Caki2 (cell line): ENCODE results near the gene ISCU. TPM values are rescaled to one million over a fixed set of nuclear protein-coding genes. Genes with fewer than 3 reads are reported as not detected.
"Not testable (repeated sequence)": the region's sequence is repeated elsewhere in the genome, so short reads cannot be mapped to it uniquely, and the experiment has no call there.

Experiments
- DNase-seq: peaks from one replicate; pipeline ENCODE4 v3.0.0-alpha.2; 2015; ENCODE audit warnings: low read depth
- in situ Hi-C: cut with HindIII; loops from 2 replicates; pipeline ENCODE4 v1.10.0; 2016; ENCODE audit warnings: low sequenced_read_pairs, low pct_unique_long_range_greater_than_20kb, mixed read lengths
- total RNA-seq: library from RNA; depleted of rRNA; stranded (reverse); fragments of >200 nt; shearing (Covaris generic); gene quantifications from 2 replicates; pipeline ENCODE4 v1.2.3, GENCODE V29; 2014; ENCODE audit warnings: low replicate concordance

ISCU gene
- total RNA-seq, 1 experiment from 2014 or later = 84.4 TPM

DNA sequence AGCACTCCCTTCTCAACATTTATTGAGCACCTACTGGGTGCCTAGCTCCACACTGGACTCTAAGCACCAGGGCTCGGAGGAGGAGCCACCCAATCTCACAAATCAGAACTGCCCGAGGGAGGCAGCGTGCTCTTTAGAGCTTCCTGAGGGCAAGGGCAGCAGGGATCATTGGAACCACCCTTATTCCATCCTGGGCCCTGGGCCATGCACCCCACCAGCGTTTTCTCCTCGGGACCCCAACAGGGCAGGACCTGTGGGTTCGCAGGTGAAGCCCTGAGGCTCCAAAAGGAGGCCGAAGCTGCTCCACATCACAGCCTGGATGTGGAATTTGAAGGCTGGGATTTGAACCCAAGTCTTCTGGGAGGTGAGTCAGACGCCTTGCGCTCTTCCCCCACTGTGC is 20.1 kb downstream of the ISCU start:
- in situ Hi-C loops = no loop called here
- DNase-seq = no peak

DNA sequence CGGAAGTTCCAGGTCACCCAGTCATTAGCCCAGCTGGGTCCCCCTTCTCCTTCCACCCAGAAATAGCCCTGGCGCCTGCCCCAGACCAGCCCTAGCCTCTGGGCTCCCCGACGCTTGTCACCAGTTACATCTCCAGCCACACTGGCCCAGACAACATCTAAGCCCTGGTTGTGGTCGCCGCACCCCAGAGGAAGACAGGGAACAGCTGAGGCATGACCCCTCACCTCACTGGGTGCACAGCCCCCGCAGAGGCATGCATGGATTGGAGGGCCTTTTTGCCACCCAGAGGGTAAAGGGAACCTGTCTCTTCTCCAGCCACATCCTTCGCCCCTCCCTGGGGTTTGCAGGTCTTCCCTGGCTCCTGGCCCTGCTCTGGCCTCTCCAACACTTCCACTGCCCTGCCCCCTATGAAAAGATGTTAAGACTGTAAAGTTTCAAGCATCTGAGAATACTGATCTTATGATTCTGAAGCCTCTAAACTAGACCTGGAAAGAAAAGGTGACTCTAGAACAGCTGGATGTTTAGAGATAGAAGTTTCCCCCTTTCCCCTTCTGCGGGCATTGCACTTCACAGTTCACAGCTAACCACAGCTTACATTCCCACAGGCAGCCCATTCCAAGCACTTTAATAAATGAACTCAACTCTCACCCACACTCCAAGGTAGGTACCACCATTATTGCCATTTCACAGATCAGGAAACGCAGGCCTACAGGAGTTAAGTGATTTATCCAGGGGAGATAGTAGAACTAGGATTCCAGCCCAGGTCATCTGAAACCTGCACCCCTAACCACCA is 20.8 kb downstream of the ISCU start:
- DNase-seq = no peak
- in situ Hi-C loops = no loop called here

DNA sequence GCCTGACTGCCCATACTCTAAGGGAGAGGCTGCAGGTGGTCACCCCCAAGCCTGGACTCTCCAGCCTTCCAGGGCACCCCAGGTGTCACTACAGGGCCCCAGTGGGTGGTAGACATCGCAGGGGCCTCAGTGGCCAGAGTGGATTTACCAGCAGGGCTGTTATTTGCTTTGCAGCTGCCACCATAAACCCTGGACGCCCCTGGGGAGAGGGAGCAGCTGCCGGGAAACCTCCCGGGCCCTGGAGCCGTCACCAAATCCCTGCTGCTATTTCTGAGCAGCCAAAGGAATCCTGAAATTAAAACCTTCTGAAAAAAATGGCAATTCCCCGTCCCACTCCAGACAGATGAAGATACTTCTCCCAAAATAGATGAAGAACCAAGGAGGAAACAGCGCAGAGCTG is 21.6 kb downstream of the ISCU start:
- no peak for DNase-seq
- in situ Hi-C loops = no loop called here

DNA sequence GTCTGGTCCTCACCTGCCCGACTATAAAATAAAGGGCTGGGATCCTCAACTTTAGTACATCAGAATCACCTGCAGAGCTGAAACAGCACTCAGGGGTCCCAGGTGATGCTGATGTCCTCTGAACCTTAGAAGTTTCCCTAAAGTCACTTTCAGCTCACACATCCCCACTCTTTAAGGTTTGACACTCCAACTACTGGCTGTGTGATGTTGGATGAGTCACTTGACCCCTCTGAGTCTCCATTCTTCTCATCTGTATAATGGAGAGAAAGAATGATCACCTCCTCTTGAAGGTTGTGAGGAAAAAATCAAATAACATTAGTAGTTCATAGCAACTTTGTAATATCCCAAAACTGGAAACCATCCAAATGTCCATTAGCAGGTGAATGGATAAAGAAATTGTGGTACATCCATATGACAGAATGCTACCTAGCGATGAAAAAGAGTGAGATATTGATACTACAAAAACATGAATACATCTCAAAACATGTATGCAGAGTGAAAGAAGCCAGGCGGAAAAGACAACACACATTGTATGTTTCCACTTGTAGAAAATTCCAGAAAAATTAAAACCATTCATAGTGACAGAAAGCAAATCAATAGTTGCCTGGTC is 22.2 kb downstream of the ISCU start:
- DNase-seq = no peak
- in situ Hi-C loops = no loop called here

DNA sequence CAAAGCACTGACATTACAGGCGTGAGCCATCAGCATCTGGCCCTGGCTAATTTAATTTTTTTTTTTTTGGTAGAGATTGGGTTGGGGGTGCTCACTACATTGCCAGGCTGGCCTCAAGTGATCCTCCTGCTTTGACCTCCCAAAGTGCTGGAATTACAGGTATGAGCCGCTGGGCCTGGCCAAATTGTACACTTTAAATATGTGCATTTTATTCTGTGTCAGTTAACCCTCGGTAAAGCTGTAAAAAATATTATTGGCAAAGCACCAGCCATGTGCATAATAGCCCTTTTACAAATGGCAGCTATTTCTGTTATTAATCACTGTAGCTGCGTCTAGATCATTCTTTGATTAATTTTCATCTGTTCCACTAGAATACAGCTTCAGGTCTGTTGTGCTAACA is 23.5 kb downstream of the ISCU start:
- in situ Hi-C loops = no loop called here

DNA sequence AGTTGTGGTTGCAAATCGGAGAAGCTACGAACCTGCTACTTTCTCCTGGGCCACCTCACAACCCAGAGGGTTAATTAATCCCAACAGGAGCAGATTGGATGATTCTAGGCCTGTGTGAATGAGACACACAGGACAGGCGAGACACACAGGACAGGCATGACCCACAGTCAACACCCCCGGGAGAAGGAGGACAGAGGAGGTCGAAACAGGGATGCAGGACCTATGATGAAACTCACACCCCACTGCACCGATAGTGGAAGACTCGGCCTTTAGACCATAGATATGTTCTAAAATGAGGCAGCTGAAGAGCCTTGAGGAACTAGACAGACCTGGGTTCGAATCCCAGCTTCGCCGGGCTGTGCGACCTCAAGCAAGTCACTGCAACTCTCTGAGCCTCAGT is 23.9 kb downstream of the ISCU start:
- in situ Hi-C loops = no loop called here
- DNase-seq = no peak

More for the DNA sequence above, 23.5 kb downstream of the ISCU start:
- DNase-seq = no peak

DNA sequence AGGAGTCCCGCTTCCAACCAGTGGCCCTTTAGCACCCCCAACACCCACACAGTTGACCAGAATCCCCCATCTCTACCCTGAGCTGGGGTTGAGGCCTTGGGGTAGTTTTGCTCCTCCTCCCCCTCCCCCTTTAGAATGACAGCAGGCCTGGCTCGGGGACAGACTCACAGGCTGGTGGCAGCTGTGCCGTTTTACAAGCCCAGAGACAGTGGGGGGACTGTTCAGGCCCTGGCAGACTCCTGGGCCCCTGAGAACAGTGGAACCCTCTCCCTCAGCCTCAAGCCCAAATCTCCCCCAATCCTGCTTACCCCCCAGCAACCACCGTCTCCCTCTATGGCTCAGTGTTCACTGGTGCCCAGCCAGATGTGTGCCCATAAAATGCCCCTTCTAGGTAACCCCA is 25.4 kb downstream of the ISCU start:
- no peak for DNase-seq
- in situ Hi-C loops = no loop called here

DNA sequence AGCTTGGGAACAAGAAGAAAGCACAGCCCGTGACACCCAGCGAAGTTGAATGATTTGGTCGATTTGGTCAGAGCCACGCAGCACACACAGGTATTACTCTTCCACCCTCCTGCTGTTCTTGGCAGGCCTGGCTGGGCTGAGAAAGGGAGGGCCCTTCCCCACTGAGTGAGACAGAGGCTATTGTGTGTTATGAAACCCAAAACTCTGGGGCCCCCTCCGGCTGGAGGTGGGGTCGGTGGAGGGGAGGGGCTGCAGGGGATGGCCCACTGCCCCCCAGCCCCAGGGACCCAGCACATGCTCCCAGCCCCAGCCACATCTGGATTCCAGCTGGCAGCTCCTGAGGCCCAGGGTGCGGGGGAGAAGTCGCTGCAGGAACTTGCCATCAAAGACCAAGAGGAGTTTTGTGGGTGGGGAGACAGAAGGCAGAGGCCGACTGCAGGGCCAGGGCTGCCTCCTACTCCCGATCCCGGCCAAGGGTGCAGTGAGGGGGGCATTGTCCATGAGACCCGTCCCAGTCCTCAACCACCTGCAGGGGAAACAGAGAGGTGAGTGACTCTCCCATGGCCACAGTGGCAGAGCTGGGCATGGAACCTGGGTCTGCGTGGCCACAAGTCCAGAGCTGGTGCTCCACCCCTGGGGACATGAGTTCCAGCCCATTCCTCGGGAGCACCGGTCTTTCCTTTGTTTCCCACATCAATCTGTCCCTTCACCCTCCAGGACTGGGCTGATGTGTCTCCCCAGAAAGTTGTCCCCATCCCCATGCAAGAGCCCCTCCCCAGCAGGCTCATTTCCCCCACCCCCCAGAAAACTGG is 26.8 kb downstream of the ISCU start:
- in situ Hi-C loops = no loop called here
- DNase-seq = no peak

DNA sequence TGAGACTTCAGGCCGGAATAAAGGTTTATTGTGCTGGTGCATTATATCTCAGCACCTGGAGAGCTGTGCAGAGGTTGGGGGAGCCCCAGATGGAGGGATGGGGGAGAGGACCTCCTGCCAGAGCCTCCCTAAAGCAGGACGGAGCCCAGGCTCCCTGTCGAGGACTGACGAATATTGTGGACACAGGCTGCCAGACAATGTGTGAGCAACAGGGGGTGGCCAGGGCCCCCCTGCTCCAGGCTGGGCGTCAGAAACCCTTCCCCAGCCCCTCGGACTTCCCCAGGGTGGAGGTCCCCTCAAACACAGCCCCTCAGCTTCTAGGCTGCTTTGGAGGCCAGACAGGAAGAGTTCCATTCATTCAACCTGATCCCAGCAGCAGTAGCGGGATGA is 27.4 kb downstream of the ISCU start:
- DNase-seq = no peak
- in situ Hi-C loops = no loop called here

DNA sequence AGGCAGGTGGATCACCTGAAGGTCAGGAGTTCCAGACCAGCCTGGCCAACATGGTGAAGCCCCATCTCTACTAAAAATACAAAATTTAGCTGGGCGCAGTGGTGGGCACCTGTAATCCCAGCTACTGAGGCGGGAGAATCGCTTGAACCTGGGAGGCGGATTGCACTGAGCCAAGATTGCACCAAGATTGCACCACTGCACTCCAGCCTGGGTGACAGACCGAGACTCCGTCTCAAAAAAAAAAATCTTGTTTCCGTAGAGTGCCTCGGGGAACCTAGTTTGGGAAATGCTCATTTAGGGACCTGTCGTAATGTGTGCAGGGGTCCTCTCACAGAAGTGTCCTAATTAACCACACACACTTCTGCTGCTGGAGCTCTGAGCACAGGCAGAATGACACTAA is 28.1 kb downstream of the ISCU start:
- DNase-seq, in situ Hi-C loops: not testable (repeated sequence)

DNA sequence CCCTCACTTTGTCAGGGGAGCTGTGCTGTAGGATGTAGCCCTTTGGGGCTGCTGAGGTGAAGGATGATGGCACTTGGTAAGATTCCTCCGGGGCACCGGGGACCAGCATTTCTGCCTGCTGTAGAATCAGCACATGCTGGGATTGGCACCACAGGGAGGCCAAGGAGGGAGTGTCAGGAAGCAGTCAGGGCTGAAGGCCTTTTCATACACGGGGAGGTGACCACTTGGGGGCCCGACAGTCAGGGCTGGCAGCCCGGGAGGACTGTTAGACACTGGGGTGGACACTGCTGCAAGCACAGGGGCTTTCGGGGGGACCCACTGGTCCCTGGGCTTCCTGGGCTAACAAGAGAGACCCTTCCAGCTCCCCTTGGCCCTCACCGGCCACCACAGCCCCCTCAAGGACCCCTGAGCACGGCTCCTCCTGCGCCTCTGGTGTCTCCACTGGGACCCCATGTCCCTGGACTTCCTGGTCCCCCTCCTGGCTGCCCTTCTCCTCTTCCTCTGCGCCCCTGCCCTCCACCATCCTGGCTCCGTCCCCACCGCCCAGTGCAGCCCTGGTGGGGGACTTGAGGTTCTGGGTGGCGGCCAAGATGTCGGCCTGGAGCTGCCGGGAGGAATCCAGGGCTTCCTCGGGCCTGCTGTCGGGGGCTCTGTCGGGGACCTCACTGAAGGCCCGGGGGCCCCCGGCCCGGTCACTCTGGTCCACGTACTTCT is 29.0 kb downstream of the ISCU start:
- DNase-seq = no peak
- in situ Hi-C loops = no loop called here

DNA sequence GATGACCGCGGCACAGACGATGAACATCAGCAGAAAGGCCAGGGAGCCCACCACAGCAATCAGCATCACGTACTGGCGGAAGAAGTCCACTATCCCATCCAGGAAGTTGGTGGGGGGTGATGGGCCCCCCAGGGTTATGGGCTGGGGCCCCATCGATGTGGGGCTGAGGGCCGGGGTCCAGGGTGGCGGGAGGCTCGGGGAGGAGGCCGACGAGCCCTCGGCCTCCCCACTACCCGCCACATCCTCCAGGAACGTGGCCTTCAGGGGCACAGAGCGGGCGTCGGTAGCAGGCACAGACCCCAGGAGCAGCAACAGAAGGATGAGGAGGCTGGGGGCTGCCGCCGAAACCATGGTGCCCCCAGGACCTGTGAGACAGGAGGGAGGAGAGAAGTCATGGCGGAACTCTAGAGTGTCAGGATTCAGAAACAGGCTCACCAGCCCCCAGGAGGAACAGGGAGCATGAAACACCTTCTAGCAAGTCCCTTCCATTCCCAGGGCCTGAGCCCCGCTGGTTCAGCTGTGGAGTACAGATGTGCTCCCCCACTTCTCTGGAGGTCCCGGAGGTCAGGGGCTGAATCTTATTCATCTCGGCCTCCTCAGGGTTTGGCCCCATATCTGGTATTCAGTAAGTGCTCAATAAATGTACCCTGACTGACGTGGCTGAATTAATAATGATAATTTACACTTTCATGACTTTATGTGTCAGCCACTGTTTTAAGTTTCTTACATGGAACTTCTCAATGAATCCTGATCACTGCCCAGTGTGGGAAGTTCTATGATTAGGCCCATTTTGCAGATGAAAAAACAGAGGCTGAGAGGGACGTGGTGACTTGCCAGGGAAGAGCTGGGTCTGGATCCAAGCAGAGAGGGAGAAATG is 29.9 kb downstream of the ISCU start:
- in situ Hi-C loops = no loop called here
- no peak for DNase-seq

DNA sequence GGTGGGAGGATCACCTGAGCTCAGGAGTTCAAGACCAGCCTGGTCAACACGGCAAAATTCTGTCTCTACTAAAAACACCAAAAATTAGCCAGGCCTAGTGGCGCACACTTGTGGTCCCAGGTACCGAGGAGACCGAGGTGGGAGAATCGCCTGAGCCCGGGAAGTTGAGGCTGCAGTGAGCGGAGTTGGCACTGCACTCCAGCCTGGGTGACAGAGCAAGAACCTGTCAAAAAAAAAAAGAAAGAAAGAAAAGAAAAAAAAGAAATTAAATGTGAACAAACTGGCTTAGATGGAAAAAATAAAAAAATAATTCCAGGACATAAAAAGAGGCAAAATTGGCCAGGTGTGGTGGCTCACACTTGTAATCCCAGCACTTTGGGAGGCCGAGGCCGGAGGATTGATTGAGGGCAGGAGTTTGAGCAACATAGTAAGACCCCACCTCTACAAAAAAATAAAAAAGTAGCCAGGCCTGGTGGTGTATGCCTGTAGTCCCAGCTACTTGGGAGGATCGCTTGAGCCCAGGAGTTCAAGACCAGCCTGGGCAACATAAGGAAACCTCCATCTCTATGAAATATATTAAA is 32.0 kb downstream of the ISCU start:
- no peak for DNase-seq
- in situ Hi-C loops = no loop called here

DNA sequence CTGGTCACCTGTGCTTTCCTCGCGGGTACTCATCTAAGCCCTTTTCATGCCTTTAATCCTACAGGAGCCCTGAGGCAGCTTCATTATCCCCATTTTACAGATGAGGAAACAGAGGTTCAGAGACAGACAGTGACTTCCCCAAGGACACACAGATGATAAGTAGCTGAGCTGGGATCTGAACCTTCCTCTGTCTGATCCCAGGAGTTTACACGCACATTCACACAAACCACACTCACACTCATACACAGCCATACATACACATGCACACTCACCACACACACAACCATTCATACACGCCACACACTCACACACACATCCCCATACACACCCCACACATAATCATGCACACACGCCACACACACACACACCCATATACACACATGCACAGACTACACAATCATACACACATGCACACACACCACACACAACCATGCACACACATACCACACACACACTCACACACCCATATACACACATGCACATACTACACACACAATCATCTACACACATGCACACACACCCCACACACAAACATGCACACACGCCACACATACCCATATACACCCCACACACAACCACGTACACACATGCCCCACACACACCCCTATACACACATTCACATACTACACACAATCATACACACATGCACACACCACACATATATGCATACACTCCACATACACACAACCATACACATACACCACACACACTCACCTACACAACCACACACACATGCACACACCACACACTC is 32.7 kb downstream of the ISCU start:
- in situ Hi-C loops = no loop called here
- no peak for DNase-seq

DNA sequence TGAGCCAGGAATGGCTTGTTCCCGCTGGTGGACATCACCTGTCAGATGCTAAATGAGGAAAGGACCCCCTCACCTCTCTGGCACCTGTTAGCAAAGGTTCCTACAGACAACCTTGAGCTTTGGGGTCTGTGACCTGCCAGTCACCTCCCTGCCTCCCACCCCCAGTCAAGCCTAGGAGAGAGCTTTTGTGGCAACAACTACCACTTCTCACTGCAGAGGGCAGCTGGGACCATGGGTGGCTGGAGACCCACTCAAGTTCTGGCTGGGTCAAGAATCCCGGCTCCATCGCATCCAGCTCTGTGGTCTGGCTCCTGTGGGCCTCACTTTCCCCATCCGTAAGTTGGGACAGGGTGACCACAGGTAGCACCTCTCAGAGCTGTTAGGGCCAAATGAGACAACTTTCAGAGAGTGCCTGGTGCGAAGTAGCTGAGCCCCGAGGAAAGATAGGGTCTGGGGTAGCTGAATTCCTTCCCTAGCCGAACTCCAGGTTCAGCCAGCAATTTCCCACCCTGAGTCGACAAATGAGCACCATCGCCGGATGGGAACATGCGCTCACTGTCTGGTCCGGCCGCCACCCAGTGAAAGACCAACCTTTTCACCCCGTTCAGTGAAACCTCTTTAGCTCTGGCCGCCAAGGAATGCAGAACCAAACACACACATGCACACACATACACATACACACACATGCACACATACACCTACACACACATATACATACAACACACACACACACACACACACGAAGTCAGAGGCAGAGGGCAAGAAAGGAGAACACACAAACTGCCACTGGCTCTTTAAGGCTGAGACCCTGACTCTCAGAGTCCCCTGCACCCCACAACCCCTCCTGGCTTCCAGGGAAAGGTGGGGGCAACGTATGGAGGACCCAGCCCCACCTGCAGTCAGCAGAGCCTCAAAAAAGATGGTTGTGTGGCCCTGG is 33.6 kb downstream of the ISCU start:
- no peak for DNase-seq
- in situ Hi-C loops = no loop called here
